ENCODE measurements around the gene CECR2.
"Not testable (repeated sequence)": the region's sequence is repeated elsewhere in the genome, so short reads cannot be mapped to it uniquely, and the experiment has no call there.

Gene CECR2

DNA sequence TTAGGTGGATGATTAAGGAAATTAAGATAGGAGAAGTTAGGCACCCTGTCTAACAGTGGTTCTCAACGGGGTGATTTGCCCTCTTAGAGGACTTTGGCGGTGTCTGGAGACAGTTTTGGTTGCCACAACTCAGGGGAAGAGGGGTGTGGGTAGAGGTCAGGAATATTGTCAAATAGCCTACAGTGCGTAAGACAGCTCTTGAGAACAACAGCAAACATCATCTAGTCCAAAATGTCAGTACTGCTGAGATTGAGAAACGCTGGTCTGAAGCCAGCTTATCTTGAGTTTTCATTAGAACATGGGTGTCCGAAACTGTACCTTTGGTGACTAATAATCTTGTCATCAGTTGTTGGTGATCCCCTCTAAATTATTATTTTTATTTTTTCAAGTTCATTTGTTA, 38.4 kb downstream of the CECR2 start:
- DNase-seq: no peak

DNA sequence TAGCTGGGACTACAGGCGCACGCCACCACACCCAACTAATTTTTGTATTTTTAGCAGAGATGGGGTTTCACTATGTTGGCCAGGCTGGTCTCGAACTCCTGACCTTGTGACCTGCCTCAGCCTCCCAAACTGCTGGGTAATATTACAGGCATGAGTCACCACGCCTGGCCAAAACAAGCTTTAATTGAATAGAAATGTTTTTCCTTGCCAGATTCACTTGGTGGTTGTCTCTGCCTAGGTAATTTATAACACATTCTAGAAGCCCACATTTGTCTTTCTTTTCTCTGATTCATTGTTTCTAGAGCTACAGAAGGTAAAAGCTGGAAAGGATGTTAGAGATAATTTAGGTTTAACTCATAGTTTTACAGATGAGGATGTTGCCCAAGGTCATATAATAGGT, 41.3 kb downstream of the CECR2 start:
- no peak for DNase-seq

DNA sequence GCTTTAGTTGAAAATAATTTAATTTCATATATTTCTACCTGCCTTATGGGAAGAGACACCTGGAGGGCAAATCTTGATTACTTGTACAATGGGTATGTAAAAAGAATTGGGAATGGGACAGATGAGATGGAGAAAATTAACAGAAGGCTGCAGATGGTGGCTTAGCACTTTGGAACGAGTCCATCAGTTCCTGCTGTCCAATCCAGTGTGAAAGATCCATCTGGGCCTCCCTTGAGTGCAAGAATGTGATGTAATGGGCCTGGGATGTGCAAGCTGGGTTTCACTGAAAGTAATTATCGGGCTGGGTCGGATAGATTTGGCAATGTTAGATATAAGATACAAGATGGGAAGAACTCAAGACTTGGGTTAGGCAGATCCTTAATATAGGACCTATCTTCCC, 42.0 kb downstream of the CECR2 start:
- DNase-seq: no peak

DNA sequence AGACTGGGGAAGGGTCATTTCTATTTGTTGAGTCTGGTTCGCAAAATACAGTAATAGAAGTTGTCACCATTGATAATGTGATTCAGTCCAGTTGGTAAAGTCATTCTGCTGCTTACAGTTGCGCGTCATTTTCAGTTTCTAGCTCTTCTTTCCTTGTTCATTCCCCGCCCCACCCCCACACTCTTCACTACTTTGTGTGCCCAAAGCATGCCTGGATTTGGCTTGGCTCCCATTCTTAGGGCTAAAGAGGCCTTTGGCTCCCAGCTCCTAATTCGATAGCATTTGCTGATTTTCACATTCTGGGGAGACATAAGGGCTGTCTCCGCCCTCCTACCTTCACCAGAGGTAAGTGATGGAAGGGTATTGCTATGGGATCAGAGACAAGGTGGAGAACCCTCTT, 43.0 kb downstream of the CECR2 start:
- DNase-seq: no peak

DNA sequence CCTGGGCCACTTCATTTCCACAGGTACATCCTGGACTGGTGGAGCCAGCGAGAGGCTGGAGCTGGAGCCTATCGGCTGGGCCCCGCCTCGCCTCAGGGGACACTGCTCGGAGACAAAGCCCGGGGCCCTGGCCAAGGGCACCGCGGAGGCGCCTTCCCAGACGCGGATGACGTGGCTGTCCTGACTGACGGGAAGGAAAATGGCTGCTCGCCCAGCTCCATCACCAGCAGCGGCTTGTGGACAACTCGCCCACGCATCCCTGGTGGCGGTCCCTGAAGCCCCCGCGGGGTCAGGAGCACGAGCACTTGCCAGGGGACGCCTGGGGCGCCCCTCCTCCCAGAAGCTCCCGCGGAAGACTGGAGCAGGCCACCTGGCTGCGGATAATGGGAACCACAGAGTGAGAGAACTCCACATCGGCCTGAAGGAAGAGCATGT, 49.6 kb downstream of the CECR2 start:
- no peak for DNase-seq

DNA sequence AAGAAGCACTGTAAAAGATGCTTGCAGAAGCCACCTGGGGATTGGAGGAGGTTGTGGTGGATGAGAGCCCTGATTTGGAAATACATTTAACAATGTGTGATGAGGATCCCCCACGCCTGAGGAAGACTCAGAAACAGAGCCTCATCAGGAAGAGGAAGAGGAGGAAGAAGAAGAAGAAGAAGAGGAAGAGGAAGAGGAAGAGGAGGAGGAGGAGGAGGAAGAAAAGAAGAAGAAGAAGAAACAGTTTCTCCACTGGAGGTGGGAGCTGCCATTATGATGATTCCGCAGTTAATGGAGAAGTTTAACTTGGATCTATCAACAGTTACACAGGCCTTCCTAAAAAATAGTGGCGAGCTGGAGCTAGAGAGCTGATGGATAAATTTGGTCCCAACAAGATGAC, 50.1 kb downstream of the CECR2 start:
- no peak for DNase-seq

DNA sequence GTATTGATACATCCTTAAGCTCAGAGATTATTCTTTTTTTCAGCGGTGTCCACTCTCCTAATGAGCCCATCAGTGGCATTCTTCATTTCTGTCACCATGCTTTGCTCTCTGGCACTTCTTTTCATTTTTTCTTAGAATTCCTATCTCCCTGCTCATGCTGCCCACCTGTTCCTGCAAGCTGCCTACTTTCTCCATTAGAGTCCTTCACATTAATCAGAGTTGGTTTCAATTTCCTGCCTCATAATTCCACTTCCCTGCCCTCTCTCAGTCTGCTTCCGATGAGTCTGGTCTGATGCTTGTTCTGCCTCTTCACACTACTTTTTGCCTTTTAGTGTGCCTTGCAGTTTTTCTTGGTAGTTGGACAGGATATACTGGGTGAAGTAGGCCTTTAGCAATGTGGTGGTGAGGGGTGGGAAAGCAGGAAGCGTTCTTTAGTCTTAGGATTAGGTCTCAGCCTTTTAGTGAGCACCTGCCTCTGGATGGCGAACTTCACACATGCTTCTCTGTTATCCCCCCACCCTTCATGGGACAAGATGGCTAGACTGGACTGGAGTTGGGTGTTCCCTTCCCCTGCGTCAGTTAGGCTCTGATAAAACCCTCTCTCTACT, 53.6 kb downstream of the CECR2 start:
- no peak for DNase-seq

DNA sequence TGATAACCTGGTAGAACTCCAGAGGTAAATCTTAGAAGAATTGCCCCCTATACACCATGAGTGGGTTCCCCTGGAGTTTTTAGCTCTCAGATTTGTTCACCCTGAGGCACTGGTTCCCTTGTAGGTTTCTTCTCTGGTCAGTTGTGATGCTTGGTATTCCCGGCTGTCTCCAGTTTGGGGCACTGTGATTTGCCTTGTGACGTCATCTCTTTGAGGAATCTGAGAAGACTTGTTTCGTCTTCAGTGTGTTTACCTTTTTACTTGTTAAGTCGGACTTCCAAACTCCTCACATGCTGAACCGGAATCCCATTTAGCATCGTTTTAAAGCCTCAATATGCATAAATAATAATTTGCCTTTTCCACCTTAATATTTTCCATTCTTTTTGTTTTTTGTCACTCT, 54.4 kb downstream of the CECR2 start:
- DNase-seq: no peak

DNA sequence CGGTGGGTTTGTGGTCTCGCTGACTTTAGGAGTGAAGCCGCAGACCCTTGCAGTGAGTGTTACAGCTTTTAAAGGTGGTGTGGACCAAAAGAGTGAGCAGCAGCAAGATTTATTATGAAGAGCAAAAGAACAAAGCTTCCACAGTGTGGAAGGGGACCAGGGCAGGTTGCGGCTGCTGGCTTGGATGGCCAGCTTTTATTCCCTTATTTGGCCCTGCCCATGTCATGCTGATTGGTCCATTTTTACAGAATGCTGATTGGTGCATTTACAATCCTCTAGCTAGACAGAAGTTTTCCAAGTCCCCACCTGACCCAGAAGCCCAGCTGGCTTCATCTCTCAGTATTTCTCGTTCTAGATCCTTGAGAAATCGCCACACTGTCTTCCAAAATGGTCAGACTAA, 58.3 kb downstream of the CECR2 start:
- DNase-seq: not testable (repeated sequence)

DNA sequence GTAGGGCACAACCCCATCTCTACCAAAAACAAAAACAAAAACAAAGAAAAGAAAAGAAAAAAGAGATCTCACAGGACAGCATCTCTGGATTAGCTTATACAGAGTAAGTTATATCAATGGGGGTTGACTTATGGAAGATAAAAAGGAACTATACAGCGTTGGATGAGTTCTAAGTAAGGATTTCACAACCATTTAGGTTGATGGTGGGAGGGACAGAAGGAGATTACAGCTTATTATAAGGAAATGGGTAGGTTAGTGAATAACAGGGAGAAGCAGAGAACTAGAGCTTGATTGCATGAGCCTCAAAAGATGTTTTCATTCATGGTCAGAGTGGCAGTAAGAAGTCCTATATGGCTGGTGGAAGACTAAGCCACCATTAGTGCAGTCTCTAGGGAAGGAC, 60.3 kb downstream of the CECR2 start:
- DNase-seq: no peak

DNA sequence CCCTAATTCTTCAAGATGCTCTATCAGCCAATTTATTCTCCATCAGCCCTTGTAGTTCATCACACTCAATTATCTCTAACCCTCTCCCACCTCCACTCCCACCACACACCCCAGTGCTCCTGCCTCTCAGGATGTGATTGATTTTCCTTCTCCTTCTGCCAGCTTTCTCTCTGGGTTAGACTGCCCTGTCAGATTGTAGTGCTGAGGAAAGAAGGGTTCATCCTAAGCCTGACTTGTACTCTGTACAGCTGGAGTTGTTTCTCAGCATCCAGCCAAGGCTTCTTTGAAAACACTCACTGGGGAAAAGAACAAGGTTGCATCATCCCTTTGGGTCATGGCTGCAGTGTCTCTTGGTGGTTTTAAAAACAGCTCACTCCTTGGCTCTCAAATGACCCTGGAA, 61.2 kb downstream of the CECR2 start:
- DNase-seq: no peak

DNA sequence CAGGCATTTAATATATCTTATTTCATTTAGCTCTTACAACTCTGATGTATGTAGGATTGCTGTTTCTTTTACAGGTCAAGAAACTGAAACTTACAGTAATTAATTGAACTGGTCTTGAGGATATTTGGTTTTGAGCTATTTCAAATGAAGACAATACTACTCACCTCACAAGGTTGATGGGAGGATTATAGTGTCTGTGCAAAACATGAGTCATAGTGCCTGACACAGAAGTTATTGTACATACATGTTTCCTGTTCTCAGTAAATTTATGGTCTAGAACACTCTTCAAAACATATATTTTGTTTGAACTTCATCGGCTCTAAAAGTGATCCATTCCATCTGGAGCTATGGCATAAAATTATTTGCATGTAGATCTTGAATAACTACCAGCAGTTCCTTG, 61.9 kb downstream of the CECR2 start:
- no peak for DNase-seq

DNA sequence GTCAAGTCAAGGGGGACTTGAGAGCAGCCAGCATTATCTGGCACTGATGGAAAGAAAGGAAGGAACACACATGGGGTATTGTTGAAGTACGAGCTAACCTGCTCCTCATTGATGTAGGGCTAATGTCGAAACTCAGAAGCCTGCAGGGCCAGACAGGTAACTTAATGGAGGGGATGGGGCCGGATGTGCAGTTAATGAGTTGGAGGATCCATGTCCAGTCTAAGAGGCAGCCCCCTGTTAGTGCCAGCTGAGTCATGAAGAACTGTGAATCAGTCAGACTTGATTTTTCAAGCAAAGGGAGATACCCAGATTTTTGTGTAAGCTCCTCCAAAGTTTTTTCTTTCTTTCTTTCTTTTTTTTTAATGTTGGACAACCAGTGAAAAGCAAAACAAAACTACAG, 65.6 kb downstream of the CECR2 start:
- no peak for DNase-seq

DNA sequence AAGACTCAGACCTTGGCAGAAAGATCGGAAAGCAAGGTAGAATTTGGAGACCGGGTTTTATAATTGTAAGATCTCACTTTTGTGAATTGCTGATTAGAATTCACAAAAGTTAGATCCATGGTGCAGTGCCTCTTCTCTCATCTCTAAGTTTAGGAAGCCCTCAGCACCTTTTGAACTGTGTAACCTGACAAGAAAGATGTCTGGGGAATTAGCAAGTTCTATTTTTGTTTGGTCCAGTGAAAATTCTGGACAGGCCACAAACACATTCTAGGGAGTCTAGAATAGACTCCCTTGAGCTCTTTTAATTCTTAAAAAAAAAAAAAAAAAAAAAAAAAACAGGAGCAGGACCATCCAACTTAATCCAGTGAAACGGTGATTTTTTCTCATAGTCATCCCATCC, 66.1 kb downstream of the CECR2 start:
- no peak for DNase-seq

DNA sequence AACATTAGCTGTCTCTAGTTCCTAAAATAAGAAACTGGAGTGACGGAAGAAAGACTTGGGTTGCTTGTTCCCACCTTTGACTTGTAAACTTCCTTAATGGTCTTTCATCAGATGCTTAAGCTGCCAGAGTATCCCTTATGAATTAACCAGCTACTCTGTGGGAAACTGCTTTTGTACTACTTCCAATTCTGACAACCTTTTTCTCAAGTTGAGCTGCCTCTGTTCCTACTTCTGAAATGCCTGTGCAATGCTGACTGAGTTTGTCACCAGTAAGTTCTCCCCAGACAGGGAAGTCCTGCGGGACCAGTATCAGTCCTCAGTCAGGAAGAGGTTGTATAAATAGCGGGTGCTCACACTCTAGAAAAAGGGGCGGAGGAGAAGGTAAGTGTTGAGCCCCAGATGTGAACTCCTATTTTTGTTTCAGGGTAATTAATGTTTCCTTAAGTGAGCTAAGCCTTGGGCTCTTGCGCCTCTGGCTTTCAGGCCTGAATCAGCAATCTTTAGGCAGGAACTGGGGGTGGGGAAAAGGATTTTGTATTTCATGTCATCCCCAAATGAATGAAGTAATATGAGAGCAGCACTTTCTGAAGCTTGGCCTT, 67.2 kb downstream of the CECR2 start:
- DNase-seq: no peak

DNA sequence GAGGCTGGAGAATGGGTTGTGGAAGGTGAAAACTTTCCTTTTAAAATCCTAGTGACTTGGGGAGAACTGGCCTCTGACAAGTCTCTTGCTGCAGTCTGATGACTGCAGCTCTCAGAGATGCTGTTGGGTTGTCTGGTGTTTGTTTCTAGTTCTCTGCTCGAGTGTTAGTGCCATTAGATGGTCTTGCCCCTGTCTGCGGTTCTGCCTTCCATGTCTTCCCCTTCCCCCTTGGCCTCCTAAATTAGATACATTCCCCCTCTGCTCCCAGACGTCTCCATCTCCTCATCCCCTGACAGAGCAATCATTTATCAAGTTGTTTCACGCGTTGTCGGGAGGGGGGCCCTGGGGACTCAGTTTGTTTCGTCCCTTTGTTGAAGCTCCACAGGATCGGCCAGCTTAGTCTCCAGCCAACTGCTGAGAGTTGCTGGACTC, 67.7 kb downstream of the CECR2 start:
- no peak for DNase-seq

DNA sequence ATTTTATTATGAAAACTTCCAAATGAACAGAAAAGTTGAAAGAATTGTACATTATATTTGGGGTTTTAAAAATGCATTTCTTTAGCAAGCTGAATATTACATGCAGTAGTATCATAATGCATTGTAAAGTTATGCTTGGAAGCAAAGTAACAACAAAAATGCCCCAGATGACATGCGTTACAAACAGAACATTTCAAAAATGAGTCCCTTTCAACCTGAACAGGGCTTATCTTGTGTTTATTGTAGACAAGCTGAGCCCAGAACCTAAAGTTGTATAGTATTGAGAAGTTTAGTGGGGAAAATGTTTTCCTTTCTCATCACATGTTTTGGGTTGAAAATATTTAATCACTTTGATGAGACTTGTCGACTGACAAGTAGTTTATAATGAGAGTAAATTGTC, 68.8 kb downstream of the CECR2 start:
- DNase-seq: no peak

DNA sequence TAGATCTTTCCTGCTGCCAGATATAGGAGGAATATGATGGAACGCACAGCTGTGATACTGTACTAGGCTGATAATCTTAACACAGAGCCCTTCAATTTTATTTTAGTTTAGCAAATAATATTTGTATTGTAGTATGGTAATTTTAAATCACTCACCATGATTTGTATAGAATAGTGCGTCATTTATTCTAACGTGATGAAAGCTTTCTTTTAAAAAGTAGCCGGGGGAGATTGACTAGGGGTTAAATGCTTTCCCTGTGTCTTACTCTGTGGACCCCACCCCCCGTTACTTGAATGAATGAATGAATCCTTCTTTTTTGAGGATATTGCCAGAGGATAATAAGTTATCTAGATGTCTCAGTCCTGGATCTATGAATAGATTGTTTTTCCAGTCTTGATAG, 72.1 kb downstream of the CECR2 start:
- DNase-seq: no peak

DNA sequence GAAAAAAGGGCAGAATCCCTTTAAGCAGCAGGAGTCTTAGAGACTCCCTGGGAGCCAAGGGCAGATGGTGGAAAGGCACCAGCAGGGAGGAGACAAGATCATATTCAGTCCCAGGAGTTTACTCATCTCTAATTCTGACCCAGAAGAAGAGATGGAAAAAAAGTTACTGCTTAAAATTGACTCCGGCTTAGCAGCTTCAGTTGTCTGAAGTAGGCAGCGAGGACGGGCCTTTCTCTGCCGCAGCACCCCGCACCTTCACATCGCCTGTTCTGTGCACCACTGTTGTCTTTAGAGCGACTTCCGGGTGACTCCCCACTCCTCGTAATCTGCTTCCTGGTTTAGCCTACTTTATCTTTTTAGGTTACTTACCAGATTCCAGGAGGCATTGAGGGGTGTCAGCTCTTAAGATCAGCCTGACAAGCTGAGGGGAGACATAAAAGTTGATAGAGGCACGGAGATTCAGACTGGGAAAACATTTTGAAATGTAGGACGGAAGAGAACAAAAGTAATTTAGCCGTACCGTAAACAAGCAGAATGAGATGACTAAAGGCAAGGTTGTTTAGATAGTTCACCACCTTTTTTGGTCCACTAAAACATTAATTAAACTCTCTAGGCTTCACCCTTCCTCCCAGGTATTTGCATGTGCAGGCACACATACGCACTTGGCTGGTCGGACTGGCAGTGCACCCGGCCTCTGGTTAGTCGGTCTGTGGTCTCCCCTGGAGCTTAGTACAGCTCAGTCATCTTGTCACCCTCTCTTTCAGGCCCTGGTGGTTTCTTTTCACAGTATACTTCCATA, 74.3 kb downstream of the CECR2 start:
- DNase-seq: no peak

DNA sequence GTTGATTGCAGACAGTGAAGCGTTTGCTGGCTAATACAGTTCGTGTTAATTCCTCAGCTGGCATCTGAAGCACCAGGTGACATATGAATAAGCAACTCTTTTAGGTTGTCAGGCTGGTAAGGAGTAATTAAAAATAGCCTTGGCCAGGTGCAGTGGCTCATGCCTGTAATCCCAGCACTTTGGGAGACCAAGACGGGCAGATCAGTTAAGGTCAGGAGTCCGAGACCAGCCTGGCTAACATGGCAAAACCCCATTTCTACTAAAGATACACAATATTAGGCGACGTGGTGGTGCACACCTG, 74.9 kb downstream of the CECR2 start:
- DNase-seq: no peak

DNA sequence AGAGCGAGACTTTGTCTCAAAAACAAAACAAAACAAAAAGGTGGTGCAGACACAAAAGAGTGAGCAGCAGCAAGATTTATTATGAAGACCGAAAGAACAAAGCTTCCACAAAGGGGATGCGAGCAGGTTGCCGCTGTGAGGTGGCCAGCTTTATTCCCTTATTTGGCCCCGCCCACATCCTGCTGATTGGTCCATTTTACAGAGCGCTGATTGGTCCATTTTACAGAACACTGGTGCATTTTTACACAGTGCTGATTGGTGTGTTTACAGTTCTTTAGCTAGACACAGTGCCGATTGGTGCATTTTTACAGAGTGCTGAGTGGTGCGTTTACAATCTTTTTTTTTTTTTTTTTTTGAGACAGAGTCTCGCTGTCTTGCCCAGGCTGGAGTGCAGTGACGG, 77.4 kb downstream of the CECR2 start:
- peak in 1 of 5 experiments; percentile 10 for DNase-seq

DNA sequence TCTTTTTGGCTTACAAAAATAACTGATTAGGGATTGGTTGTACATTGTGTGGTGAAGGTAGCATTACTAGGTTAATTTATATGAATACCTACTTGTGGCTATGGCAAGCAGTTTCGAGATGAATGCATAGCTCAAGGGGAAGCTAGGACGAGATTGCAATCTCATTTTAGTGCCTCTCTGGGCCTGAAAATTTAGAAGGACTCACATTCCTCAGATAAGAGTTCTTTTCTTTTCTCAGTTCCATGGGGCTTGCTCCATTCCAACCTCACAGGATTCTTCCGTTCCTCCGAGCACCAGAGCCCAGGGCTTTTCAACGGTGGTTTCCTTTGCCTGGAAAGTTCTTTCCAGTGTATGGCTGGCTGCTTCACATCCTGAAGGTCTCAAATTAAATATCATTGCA, 82.1 kb downstream of the CECR2 start:
- peak in 1 of 5 experiments; percentile 51 for DNase-seq

DNA sequence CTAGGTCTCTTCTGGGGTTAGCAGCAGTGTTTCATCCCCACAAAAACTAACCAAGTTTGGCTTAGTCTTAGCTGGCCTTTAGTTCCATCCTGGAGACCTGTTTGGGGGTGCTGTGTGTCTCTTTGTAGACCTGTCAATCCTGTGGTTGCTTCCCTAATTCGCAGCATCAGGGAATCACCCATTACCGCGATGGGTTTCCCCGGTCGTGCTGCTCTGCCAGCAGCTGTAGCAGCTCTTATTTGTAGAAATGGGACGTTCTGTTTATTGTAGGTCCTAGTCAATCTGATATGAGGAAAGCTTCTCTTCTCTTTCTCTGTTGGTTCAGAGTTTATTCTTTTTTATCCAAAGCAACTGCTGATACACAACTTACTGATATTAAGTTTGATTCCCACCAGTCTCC, 91.6 kb downstream of the CECR2 start:
- no peak for DNase-seq

DNA sequence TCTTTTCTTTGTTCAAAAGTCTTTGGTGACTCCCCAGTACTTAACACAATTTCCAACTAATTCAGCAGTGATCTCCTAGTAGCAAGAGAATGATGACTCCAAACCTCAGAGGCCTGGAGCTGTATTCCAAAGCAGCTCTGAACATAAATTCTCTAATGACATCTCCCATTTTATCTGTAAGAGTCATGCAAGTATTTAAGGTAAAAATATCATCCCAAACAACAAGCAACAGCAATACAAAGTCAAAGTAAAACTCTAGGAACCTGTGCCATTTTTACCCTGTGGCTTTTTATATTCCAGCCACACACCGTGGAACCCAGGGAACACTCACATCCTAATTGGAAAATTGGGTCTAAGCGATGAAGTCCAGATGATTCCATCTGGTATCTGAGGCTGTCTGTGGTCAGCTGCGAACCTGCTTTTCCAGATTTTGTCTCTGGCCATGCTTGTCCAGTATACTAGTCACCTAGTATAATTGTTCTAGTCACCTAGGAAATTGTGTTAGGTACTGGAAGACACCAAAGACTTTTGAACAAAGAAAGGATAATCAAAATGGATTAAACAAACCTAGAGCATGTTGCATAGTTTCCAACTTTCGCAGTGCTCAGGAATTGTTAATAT, 101.7 kb downstream of the CECR2 start:
- DNase-seq: no peak

Data from T-helper 2 cell (primary cell).